Measurements from ENCODE around the gene SENP5.

DNA sequence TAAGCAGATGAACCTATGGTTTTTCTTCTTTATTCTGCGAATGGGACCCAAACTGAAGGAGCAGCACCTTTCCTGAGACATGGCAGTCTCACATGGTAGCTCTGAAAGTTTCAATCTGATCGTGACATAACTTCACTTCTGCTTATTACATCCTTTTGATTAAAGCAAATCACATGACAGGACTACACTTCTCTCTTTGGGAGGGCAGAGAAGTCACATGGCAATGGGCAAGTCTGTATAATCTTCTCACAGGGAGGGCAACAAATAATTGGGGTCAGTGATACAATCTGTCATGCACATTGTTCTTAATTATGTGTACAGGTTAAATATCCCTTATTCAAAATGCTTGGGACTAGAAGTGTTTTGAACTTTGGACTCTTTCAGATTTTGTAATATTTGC is 53.0 kb downstream of the SENP5 start:
- TF ChIP-seq, protein P1, sequence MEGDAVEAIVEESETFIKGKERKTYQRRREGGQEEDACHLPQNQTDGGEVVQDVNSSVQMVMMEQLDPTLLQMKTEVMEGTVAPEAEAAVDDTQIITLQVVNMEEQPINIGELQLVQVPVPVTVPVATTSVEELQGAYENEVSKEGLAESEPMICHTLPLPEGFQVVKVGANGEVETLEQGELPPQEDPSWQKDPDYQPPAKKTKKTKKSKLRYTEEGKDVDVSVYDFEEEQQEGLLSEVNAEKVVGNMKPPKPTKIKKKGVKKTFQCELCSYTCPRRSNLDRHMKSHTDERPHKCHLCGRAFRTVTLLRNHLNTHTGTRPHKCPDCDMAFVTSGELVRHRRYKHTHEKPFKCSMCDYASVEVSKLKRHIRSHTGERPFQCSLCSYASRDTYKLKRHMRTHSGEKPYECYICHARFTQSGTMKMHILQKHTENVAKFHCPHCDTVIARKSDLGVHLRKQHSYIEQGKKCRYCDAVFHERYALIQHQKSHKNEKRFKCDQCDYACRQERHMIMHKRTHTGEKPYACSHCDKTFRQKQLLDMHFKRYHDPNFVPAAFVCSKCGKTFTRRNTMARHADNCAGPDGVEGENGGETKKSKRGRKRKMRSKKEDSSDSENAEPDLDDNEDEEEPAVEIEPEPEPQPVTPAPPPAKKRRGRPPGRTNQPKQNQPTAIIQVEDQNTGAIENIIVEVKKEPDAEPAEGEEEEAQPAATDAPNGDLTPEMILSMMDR (conservative IDR thresholded peaks at IDR 0.05; ENCODE audit: low read length) = no peak
- TF ChIP-seq EZH2phosphoT487 (IDR thresholded peaks at IDR 0.05; ENCODE audit: borderline replicate concordance) = no peak

Data from Loucy (cell line).